Panc1 (cell line): ENCODE data around the gene EPHB1. TPM values are rescaled to one million over a fixed set of nuclear protein-coding genes. Genes with fewer than 3 reads are reported as not detected.

Source experiments
- ATAC-seq: fragments of 200-7000 bp; cut with Tn5 transposase; 2 replicates; pipeline ENCODE4 v1.9.1; 2020; ENCODE audit warnings: mild to moderate bottlenecking, moderate library complexity
- BruUV-seq: library from RNA; stranded (reverse); fragments of 400-500 nt; replicated peaks from 2 replicates; lab custom pipeline; 2021; lab: Mats Ljungman, UMichigan
- CTCF ChIA-PET: fragments of 300-600 bp; sonication (Branson Sonifier 250); formaldehyde crosslinking; loops from one replicate; lab custom pipeline; 2022; ENCODE audit warnings: antibody characterized with exemption; lab: Charles Lee
- POLR2A ChIA-PET: fragments of 300-600 bp; sonication (Branson Sonifier 250); formaldehyde crosslinking; loops from one replicate; lab custom pipeline; 2022; ENCODE audit warnings: antibody characterized with exemption; lab: Charles Lee
- DNase-seq: peaks from one replicate; pipeline ENCODE4 v3.0.0-alpha.2; 2010; ENCODE audit warnings: low read depth, low spot score
- H3K27ac ChIP-seq: 2 replicates; pipeline ENCODE4 v1.5.1; 2011; ENCODE audit warnings: mild to moderate bottlenecking, low read length, inconsistent platforms
- H3K27me3 ChIP-seq: fragments of 200-500 bp; sonication (Bioruptor generic); 2 replicates; pipeline ENCODE4 v1.6.0; 2014; ENCODE audit warnings: low read length, inconsistent platforms; ENCODE audit not compliant: control insufficient read depth, insufficient read depth
- H3K36me3 ChIP-seq: fragments of 200-500 bp; sonication (Bioruptor generic); 2 replicates; pipeline ENCODE4 v1.5.1; 2014; ENCODE audit warnings: inconsistent platforms, mild to moderate bottlenecking, low read length, moderate library complexity; ENCODE audit not compliant: control insufficient read depth, insufficient read depth
- H3K4me1 ChIP-seq: 2 replicates; pipeline ENCODE4 v1.5.1; 2011; ENCODE audit warnings: inconsistent platforms, mild to moderate bottlenecking, low read length, moderate library complexity; ENCODE audit not compliant: control insufficient read depth, insufficient read depth
- H3K4me3 ChIP-seq, 2 experiments: 2 replicates each; pipeline ENCODE4 v1.5.1; 2011 to 2012; ENCODE audit warnings: low read depth in 2 of 2, low read length in 2 of 2, mild to moderate bottlenecking in 2 of 2, inconsistent platforms in 1 of 2, moderate library complexity in 1 of 2
- H3K9me3 ChIP-seq: fragments of 200-500 bp; sonication (Bioruptor generic); 2 replicates; pipeline ENCODE4 v1.5.1; 2014; ENCODE audit warnings: low read depth, mild to moderate bottlenecking, inconsistent platforms, low read length, moderate library complexity; ENCODE audit not compliant: control insufficient read depth, insufficient read depth
- POLR2AphosphoS5 ChIP-seq: IDR thresholded peaks from 2 replicates; pipeline ENCODE4 v1.6.1; 2012; ENCODE audit warnings: mild to moderate bottlenecking, low read depth, low read length, moderate library complexity
- SIN3A ChIP-seq: IDR thresholded peaks from 2 replicates; pipeline ENCODE4 v1.6.1; 2012; ENCODE audit warnings: low read depth, mild to moderate bottlenecking, low read length, moderate library complexity, borderline replicate concordance; ENCODE audit not compliant: insufficient read depth
- TCF7L2 ChIP-seq: IDR thresholded peaks from 2 replicates; pipeline ENCODE4 v1.6.1; 2011; ENCODE audit warnings: mild to moderate bottlenecking, low read depth, low read length, inconsistent platforms
- in situ Hi-C: cut with HindIII; loops from 2 replicates; pipeline ENCODE4 v1.10.0; 2016; ENCODE audit warnings: low sequenced_read_pairs, low pct_unique_long_range_greater_than_20kb
- intact Hi-C: fragments of 100-400 bp; cut with micrococcal nuclease; formaldehyde crosslinking; loops from one replicate; pipeline ENCODE4 v1.10.0; 2022; ENCODE audit not compliant: unreplicated experiment
- total RNA-seq: library from RNA; stranded (reverse); gene quantifications from one replicate; pipeline ENCODE4 v1.2.1, GENCODE V29; 2021; ENCODE audit not compliant: unreplicated experiment
- TF ChIP-seq, protein P1 (sequence below): fragments of 450-650 bp; IDR thresholded peaks from 2 replicates; pipeline ENCODE4 v1.5.1; 2017; ENCODE audit warnings: mild to moderate bottlenecking
- TF ChIP-seq, protein P2 (sequence below), 2 experiments: IDR thresholded peaks; 2 replicates each; pipeline ENCODE4 v1.6.1; 2011 to 2012; ENCODE audit warnings: low read depth in 2 of 2, control low read depth in 1 of 2, low read length in 1 of 2, mild to moderate bottlenecking in 1 of 2, moderate library complexity in 1 of 2; ENCODE audit not compliant: insufficient read depth in 1 of 2

Gene EPHB1
- total RNA-seq, 1 experiment from 2014 or later = 0.46 TPM

DNA sequence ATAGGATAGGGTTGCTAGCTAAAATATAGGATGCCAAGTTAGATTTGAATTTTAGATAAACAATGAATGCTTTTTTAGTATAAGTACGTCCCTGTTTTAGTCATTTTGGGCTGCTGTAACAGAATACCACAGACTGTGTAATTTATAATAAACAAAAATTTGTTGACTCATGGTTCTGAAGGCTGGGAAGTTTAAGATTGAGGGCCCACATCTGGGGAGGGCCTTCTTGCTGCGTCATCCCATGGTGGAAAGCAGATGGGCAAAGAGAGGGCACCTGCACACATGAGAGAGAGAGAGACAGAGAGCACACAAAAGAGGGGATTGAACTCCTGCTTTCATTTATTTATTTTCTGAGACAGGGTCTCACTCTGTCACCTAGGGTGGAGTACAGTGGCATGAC is 246.5 kb downstream of the EPHB1 start:
- POLR2A ChIA-PET = no interaction called here
- ATAC-seq (no peak), DNase-seq (no peak)
- Histone ChIP-seq H3K36me3 (no peaks in the 10 kb centered on the region), H3K4me1 (no peaks in the 10 kb centered on the region), H3K4me3 (no peak overlapping the region), H3K27me3 (no peaks in the 10 kb centered on the region), H3K27ac (no peak overlapping the region), H3K9me3 (no peaks in the 10 kb centered on the region)
- BruUV-seq = no TSS peak
- CTCF ChIA-PET = no interaction called here
- intact Hi-C loops = no loop called here
- TF ChIP-seq, protein P1, sequence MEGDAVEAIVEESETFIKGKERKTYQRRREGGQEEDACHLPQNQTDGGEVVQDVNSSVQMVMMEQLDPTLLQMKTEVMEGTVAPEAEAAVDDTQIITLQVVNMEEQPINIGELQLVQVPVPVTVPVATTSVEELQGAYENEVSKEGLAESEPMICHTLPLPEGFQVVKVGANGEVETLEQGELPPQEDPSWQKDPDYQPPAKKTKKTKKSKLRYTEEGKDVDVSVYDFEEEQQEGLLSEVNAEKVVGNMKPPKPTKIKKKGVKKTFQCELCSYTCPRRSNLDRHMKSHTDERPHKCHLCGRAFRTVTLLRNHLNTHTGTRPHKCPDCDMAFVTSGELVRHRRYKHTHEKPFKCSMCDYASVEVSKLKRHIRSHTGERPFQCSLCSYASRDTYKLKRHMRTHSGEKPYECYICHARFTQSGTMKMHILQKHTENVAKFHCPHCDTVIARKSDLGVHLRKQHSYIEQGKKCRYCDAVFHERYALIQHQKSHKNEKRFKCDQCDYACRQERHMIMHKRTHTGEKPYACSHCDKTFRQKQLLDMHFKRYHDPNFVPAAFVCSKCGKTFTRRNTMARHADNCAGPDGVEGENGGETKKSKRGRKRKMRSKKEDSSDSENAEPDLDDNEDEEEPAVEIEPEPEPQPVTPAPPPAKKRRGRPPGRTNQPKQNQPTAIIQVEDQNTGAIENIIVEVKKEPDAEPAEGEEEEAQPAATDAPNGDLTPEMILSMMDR = no peak
- TF ChIP-seq POLR2AphosphoS5 (no peak), SIN3A (no peak), TCF7L2 (no peak)
- TF ChIP-seq, protein P2, sequence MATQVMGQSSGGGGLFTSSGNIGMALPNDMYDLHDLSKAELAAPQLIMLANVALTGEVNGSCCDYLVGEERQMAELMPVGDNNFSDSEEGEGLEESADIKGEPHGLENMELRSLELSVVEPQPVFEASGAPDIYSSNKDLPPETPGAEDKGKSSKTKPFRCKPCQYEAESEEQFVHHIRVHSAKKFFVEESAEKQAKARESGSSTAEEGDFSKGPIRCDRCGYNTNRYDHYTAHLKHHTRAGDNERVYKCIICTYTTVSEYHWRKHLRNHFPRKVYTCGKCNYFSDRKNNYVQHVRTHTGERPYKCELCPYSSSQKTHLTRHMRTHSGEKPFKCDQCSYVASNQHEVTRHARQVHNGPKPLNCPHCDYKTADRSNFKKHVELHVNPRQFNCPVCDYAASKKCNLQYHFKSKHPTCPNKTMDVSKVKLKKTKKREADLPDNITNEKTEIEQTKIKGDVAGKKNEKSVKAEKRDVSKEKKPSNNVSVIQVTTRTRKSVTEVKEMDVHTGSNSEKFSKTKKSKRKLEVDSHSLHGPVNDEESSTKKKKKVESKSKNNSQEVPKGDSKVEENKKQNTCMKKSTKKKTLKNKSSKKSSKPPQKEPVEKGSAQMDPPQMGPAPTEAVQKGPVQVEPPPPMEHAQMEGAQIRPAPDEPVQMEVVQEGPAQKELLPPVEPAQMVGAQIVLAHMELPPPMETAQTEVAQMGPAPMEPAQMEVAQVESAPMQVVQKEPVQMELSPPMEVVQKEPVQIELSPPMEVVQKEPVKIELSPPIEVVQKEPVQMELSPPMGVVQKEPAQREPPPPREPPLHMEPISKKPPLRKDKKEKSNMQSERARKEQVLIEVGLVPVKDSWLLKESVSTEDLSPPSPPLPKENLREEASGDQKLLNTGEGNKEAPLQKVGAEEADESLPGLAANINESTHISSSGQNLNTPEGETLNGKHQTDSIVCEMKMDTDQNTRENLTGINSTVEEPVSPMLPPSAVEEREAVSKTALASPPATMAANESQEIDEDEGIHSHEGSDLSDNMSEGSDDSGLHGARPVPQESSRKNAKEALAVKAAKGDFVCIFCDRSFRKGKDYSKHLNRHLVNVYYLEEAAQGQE (IDR thresholded peaks at IDR 0.05; ENCODE audit: insufficient read depth in 1 of 2, low read depth in 2 of 2, low read length in 1 of 2) = no peak
- in situ Hi-C loops = no loop called here

DNA sequence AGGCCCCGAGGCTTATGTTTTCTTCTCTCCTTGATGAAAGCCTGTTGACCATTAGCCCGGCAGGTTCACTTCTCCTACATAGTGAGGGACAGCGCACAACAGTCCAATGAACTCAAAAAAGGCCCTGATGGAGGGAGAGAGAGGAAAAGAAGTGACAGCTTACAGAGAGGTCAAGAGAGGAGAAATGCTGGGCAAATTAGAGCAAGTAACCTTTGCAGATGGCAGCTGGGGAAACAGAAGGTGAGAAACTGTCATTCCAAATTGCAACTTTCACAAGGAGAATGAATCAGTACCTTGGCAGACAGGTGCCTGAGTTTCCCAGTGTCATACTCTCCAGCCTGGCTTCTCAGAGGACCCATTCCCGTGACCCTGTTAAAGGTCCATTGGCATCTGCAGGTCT is 252.0 kb downstream of the EPHB1 start:
- in situ Hi-C loops (no loop called here), intact Hi-C loops (no loop called here)
- H3K9me3 ChIP-seq = no peaks in the 10 kb centered on the region
- H3K27ac ChIP-seq = no peak overlapping the region
- no peak overlapping the region for H3K4me3 ChIP-seq
- BruUV-seq = no TSS peak
- H3K27me3 ChIP-seq = peaks cover 3% of the 10 kb centered on the region; the same call in 1 of the 2 replicates
- CTCF ChIA-PET = no interaction called here
- no peaks in the 10 kb centered on the region for H3K4me1 ChIP-seq
- no peak for DNase-seq
- TF ChIP-seq, protein P2 (IDR thresholded peaks at IDR 0.05; ENCODE audit: insufficient read depth in 1 of 2, low read depth in 2 of 2, low read length in 1 of 2) = no peak
- TF ChIP-seq POLR2AphosphoS5 (no peak), SIN3A (no peak), TCF7L2 (no peak)
- TF ChIP-seq, protein P1 = no peak
- ATAC-seq = no peak
- POLR2A ChIA-PET = no interaction called here
- no peaks in the 10 kb centered on the region for H3K36me3 ChIP-seq
